Ishikawa (cell line): ENCODE data around the gene CHMP1A.

Source experiments
- CEBPB ChIP-seq: IDR thresholded peaks from 2 replicates; pipeline ENCODE4 v1.6.1; 2012
- CREB1 ChIP-seq: IDR thresholded peaks from 2 replicates; pipeline ENCODE4 v1.6.1; 2012; ENCODE audit warnings: low read depth
- EGR1 ChIP-seq: IDR thresholded peaks from 2 replicates; pipeline ENCODE4 v1.6.1; 2012
- EP300 ChIP-seq: IDR thresholded peaks from 2 replicates; pipeline ENCODE4 v1.6.1; 2012; ENCODE audit warnings: borderline replicate concordance
- FOXM1 ChIP-seq: IDR thresholded peaks from 2 replicates; pipeline ENCODE4 v1.6.1; 2012; ENCODE audit warnings: low read depth, borderline replicate concordance
- NFIC ChIP-seq: IDR thresholded peaks from 2 replicates; pipeline ENCODE4 v1.6.1; 2012
- REST ChIP-seq: IDR thresholded peaks from 2 replicates; pipeline ENCODE4 v1.6.1; 2012; ENCODE audit warnings: low read depth, mild to moderate bottlenecking
- TAF1 ChIP-seq: IDR thresholded peaks from 2 replicates; pipeline ENCODE4 v1.6.1; 2012; ENCODE audit warnings: low read depth, mild to moderate bottlenecking
- TCF12 ChIP-seq: IDR thresholded peaks from 2 replicates; pipeline ENCODE4 v1.6.1; 2012; ENCODE audit warnings: low read depth
- TEAD4 ChIP-seq: IDR thresholded peaks from 2 replicates; pipeline ENCODE4 v1.6.1; 2012
- YY1 ChIP-seq: IDR thresholded peaks from 2 replicates; pipeline ENCODE4 v1.6.1; 2012; ENCODE audit warnings: low read depth
- TF ChIP-seq, protein P1 (sequence below): IDR thresholded peaks from 2 replicates; pipeline ENCODE4 v1.6.1; 2012
- TF ChIP-seq, protein P2 (sequence below): IDR thresholded peaks from 2 replicates; pipeline ENCODE4 v1.6.1; 2012

GRCh38 chr16:89693931-89694783 is 36.6 kb upstream of the CHMP1A start:
- TF ChIP-seq REST (no peak), FOXM1 (no peak), EP300 (no peak), TCF12 (no peak), TEAD4 (no peak), CEBPB (no peak), TAF1 (no peak), YY1 (no peak), NFIC (no peak), CREB1 (no peak), EGR1 (no peak)
- TF ChIP-seq, protein P1, sequence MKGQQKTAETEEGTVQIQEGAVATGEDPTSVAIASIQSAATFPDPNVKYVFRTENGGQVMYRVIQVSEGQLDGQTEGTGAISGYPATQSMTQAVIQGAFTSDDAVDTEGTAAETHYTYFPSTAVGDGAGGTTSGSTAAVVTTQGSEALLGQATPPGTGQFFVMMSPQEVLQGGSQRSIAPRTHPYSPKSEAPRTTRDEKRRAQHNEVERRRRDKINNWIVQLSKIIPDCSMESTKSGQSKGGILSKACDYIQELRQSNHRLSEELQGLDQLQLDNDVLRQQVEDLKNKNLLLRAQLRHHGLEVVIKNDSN = no peak
- TF ChIP-seq, protein P2, sequence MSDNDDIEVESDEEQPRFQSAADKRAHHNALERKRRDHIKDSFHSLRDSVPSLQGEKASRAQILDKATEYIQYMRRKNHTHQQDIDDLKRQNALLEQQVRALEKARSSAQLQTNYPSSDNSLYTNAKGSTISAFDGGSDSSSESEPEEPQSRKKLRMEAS = no peak
